ENCODE measurements around the gene PRKCQ.
"Not testable (repeated sequence)": the region's sequence is repeated elsewhere in the genome, so short reads cannot be mapped to it uniquely, and the experiment has no call there.

Gene PRKCQ

DNA sequence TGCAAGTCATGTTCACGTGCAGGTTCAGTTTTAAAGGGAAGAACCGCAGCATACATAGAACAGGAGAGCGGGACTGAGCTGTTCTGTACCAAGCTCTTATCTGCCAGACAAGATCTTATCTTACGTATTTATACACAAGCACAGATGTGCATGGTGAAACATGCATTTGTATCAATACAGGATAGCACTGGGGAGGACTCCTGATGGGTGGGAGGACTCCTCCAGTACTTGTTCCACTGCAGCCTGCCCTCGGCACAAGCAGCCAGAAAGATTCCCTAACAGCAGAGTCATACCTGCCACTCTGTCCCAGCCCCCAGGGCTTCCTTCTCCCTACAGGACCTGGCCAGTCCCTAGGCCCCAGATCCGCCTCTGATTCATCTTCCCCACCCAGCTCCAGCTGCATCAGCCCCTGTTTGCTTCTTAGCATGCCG, 13.2 kb upstream of the PRKCQ start:
- no peak for DNase-seq

DNA sequence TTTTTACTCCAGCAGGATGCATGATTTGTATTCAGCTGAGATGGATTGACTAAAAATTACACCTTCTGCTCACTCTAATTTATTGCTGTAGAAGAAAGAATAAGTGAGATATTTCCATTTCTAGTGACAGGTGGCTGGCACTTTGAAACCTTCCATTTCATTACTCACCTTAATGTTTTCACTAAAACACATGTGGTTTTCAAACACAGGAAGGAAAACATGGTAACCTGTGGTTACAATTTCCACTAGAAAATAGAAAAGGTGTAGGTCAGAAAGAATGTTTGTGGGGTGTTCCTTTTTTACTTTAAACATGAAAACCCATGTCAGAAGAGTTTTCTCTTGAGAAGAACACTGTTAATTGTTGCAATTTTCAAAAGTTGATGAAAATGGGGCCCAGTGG, 12.0 kb upstream of the PRKCQ start:
- no peak for DNase-seq

DNA sequence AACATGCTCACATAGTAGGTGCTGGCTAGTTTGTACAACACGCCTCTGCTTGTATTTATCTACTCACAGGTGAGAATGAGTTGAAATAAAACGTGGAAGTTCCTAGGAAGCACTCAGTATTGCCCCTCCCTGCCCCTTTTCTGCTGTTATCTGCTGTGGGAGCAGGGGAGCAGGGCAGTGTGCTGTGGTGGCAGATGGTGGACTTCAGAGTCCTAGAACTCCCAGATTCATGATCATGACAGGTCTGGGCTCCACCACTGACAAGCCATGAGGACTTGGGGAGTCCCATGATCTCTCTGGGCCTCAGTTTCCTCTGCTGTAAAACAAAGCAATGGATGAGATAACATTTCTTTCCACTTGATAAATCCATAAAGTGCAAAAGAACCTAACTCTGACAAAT, 11.6 kb upstream of the PRKCQ start:
- DNase-seq, result no peak

DNA sequence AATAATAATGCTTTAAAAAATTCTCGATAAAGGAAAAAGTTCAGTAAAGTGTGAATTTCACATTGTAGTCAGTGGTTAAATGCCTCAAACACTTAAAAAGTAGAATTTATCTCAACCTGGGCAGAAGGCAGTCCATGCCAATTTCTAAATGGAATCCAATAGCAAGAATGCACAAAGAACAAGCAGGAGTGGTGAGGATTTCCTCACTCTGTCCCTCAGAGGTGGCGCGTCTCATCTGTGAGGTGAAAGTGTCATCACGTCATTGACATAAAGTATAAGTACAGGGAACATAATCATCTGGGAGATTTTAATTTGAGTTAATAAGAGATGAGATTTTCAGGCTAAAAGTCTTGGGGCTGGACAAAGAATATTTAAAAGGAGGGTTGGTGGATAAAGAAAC, 10.0 kb upstream of the PRKCQ start:
- no peak for DNase-seq

DNA sequence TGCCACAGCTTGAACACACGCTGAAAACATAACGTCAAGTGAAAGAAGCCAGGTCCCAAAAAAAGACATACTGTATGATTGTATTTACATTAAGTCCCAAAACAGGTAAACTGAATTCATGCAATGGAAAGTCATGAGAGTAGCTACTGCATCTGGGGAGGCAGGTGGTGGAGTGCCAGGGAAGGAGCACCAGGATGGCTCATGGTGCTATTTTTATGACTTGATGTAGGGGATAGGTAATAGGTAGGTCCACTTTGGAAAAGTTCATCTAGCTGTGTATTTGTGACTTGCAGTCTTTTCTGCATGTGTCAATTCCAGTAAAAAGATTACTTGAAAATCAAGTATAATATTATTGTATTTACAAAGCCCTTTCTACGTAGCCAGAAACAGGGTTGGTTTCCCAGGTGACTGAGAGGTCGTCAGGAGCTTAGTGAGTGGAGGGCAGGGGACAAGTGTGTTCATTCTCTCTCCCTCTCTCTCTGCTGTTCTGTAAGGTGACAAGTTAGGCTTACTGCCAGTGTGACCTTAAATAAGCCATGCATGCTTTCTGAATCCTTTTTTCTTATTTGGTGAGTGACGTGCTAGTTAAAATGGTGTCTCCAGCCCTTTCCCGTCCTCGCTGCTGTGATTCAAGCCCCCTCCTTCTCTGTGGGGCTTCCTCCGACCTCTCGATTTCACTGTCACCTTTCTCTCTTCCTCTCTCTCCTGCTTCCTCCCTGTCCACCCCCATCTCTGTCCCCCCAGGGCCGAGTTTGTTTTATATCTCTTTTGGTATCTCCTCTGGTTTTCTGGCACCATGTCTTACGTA, 9.4 kb upstream of the PRKCQ start:
- no peak for DNase-seq

DNA sequence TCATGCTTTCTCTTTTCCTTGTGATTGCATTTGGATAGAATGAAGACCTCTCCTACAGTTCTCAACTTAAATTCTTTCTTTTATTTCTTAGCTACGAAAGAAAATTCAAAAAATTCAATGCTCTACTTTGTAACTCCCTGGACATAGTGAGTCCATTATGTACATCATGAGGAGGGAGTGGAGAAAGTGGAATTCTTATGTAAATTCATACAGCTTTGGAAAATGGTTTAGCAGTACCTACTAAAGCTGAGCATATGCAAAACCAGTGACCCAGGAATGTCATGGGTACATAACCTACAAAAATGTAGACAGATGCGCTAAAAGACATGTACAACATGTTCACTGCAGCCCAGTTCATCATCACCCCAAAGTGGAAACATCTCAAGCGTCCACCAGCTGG, 8.8 kb upstream of the PRKCQ start:
- no peak for DNase-seq

DNA sequence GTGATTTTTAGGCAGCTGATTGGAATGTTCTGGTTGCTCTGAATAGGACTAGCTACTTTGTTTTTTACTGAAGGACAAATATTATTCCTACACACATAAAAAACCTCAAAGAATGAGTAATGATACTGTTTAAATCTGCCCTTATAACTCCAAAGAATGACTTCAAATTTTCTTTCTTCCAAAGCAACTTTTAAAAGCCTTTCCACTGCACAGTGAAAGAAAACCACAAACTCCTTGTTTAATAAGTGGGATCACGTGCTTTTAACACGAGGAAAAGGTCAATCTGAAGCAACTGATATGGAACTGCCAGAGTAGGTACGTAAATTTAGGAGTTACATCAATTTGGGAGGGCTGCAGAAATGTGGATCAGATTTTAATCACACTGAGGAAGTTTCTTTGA, 8.0 kb upstream of the PRKCQ start:
- no peak for DNase-seq

DNA sequence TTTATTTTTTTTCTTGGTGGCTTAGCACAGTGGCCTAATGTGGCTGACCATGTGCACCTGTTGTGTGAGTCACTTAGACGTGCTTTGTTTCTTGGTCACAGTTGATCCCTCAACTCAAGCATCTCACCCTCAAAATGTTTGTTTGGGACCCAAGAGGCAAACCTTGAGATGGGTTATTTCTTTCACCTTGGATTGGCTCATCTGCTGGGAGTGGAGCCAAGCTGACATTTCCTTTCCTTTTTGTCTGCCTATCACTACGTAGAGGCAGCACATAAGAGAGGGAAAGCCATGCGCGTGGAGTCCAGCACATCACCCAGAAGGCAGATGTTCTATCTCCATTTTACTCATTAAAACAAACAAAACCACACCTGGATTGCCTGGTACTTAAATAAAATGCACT, 6.4 kb upstream of the PRKCQ start:
- no peak for DNase-seq

DNA sequence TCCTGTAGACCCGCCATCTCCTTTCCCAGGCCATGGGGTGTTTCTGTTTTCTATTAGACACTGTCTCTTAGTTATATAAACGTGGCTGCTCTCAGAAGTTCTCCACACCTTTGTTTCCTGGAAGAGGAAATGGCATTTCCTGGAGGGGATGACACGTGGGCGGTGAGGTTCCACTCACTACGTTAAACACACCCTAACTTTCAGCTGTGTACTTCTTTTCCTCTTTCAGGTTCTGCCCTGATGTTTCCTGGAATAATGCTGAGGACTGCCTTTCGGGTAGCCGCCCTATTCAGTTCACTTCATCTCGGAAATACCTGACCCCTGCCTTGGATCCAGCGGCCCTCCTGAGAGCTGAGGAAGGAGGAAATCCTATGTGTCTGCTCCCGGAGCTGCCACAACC, 3.4 kb upstream of the PRKCQ start:
- DNase-seq, result no peak

DNA sequence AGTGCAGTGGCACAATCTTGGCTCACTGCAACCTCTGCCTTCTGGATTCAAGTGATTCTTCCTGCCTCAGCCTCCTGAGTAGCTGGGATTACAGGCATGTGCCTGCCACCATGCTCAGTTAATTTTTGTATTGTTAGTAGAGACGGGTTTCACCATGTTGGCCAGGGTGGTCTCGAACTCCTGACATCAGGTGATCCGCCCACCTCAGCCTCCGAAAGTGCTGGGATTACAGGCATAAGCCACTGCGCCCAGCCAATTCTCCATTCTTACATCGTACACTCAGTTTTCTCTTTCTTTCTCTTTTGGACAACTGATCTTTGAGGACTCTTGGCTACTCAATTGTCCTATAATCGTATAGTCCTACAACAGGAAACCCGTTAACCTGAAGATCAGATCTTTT, 2.8 kb upstream of the PRKCQ start:
- not testable (repeated sequence) for DNase-seq

DNA sequence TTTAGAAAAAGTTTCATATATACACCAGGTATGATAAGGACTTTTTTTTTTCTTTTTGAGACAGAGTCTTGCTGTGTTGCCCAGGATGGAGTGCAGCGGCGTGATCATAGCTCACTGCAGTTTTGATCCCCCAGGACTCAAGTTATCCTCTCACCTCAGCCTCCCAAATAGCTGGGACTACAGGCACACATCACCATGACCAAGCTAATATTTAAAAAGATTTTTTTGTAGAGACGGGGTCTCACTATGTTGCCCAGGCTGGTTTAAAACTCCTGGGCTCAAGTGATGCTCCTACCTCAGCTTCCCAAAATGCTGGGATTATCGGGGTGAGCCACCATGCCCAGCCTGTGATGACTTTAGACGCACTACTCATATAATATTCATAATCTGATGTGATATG, 2.2 kb upstream of the PRKCQ start:
- DNase-seq, result no peak

DNA sequence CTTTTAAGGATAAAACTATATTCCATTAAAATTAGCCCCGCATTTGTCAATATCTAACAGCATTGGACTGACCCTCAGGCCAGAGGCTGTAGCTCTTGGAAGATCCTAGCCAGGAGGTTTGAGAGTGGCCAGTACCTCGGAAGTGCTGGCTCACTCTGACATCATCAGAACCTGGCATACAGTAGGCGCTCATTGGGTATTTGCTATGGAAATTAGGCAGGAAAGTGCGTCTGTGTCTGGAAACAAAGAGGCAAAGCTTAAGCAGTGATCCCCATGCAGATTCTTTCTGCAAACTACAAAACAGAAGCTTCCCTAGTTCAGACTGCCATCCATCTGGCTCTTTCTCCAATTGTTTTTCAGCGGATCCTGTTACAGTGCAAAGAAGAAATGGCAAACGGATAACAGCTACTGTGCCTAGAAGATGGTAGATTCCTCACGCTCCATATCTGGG, 1.7 kb upstream of the PRKCQ start:
- no peak for DNase-seq

DNA sequence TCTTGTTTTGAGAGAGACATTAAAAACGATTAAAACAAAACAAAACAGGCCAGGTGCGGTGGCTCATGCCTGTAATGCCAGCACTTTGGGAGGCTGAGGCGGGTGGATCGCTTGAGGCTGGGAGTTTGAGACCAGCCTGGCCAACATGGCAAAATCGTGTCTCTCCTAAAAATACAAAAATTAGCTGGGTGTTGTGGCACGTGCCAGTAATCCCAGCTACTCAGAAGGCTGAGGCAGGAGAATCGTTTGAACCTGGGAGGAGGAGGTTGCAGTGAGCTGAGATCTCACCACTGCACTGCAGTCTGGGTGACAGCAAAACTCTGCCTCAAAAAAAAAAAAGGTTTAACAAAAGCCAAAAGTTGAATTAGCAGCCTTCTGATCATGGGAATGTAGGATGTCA, 1.1 kb upstream of the PRKCQ start:
- not testable (repeated sequence) for DNase-seq

DNA sequence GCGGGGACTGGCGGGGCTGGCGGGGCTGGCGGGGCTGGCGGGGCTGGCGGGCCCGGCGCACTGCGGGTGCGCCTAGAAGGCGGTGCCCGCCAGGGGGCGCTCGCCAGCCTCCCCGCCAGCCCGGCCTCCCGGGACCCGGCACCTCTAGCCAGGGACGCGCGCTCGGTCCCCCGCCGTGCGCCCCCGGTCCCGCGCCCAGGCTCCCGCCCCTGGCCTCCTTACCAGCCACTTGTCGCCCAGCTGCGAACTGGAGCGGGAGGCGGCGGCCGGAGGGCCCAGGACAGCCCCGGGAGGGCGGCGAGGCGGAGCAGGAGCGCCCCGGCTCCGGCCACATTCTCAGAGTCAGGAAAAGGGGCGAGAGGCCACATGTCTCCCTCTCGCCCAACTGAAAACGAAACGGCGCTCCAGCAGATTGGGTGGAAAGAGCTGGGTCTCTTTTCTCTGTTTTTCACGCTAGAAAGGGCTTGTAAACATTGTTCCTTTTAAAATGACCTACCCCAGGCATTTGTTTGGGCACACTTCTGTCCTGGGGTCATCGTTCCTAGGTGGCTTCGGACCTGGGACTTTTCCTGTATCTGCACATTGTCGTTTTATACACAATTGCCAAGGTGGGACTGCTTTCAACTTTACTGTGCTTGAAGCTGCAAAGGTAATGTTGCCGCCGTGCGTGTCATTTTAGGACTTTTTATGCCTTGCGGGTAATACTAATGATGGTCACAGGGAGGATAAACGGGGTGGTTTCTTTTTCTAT, 378 bp upstream of the PRKCQ start:
- no peak for DNase-seq

DNA sequence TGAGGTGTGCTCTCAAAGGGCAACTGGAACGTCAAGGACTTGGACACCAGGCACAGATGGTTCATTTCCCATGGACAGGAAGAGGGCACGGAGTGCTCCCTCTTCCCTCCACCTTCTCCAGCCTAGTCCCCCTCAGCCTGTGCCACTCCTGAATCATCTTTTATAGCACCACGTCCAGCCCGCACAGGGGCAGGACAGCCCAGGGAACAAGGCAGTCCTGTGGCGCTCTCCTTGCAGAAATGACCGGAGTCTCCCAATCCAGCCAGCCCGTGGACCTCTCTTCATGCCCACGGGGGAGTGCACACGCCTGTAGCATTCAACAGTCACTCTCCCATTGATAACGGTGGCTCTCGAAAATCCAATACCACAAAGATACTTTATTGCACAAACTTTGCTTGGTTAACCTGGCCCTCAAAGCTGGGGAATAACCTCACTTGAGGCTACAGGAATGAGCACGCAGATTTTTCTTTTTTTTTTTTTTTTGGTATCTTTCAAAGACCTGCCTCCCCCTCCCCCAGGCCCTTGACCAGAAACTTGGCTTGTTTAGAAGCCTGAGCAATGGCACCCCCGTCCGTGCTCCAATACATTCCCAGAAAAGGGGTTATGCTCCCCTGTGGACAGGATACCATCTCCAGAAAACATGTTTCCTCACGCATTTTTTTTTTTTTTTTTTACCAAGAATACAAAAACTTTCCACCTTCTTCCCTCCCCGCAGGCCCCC, 733 bp downstream of the PRKCQ start:
- DNase-seq, result no peak

DNA sequence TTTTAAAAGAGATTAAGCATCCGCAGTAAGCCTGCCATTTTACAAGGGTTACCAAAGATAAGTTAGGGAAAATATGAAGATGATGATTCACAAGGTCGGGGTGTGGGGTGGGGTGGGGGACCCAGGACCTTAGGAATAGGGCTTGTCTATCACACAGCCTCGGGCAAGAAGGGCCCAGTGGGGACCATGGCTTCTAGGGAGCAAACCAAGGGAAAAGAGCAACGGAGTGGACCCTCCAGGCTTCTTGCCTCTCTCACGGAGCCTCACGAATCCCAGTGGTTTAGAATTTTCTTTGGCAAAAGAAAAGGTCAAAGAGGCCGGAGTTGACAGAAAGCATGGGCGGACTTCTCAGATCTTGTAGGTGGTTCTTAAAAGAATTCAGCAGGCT, 1.3 kb downstream of the PRKCQ start:
- DNase-seq, result no peak

DNA sequence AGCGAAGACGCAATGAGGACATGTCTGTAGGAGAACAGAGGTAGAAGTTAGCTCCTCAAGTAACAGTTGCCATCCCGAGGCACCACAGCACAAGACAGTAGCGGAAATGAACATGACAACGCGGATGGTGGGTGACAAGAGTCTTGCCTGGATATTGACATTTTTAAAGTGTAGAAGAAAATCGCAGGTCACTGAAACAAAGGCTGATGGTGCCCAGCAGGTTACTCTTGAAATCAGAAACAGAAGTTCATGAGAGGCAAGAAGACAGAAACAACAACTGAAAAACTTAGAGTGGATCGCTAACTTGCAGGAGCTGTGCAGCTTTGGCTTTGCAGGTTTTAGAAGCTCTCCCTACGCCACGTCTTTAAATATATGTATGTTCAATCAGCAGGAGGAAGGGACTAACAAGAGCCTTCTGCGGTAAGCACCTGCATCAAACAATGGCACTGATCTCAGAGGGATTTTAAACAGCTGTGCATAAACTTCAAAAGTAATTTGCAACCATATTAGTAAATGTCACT, 1.8 kb downstream of the PRKCQ start:
- no peak for DNase-seq

DNA sequence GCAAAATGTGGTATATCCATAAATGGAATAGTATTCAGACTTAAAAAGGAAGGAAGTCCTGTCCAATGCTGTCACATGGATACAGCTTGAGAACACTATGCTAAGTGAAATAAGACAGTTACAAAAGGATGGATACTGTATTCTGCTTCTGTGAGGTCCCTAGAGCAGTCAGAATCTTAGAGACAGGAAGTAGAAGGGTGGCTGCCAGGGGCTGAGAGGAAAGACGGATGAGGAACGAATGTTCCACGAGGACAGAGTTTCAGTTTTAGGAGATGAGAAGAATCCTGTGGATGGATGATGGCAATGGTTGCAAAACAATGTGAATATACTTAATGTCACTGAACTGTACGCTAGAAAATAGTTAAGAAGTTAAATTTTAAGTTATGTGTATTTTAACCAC, 3.8 kb downstream of the PRKCQ start:
- no peak for DNase-seq

DNA sequence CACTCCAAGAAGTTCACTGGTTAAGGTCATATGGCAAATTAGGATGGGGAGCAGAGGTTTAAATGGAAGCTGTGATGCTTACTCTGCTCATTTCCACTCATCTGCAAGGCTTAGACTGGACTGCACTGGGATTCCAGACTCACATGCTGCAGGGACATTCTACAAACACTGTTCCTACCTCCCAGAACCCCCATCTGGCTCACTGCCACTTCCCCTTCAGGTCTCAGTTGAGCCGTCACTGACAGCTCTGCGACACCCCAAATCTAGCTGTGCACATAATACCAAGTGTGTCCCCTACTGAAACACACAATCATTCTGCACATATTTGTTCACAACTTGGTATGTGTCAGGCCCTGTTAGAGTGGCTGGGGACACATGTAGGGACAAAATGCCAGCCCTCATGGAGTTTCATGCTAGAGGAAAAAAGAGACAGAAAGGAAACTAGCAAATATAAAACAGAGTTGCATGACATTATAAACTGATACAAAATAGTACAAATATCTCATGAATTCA, 5.4 kb downstream of the PRKCQ start:
- DNase-seq, result no peak

DNA sequence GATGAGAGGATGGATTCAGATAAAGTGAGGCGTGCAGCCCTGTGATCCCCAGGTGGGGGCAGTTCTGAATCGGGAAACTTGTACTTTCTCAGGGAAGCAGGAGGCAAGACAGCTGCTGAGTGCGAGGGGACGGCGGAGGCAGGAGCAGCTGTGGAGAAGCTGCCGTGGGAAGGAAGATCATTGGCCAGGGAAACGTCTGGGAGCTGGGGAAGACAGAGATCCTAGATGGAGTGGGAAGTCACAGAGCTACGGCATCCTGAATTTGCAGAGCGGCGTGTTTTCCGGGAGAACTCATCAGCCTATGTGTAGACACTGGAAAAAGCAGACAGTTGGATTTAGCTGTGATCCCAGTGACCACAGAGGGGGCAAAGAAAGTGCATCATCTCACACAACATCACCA, 9.2 kb downstream of the PRKCQ start:
- no peak for DNase-seq

DNA sequence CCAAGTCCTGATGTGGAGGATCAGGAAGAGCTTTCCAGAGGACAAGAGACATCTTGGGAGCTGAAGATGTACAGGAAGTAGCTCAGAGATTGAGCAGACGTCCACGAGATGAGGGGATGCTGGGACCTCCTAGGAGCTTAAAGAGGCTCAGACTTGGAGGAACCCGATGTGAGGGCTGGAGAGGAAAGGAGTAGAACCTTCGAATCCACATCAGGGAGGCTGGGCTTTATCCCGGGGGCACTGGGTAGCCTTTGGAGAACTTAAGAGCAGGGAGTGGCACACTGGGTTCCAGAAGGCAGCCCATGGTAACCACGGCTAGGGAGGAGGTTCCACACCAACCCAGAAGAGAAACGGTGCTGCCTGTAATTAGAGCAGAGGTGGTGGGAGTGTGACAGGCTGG, 10.8 kb downstream of the PRKCQ start:
- DNase-seq, result no peak

DNA sequence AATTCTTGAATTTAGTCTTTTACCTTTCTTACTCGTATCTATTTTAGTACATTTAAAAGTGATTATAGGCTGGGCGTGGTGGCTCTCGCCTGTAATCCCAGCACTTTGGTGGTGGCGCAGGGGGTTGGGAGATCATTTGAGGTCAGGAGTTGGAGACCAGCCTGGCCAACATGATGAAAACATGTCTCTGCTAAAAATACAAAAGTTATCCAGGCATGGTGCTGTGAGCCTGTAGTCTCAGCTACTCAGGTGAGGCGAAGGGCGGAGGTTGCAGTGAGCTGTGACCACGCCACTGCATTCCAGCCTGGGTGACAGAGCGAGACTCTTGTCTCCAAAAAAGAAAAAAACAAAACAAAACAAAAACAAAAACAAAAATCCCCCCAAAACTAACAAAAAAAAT, 12.2 kb downstream of the PRKCQ start:
- DNase-seq, result no peak

DNA sequence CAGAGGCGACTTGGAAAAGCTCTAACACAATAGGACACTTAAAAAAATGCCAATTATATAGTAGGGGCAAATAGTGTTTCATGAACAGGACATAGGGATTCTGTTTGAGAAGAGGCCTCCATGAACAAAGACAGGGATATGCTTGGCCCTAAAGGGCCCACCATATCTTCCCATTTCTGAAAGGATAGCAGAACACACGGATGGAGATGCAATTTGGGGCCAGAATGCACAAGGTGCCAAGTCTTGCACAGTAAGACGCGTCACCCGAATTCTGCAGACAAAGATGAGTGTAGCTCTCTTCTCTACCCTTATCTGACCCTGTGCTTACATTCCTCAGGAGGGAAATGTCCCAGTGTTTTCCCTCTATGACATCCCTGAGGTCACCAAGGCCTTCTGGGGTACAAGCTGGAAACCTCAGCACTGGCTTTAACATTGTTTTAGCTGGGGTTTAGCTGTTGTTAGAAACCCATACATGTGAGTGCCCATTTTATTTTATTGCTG, 12.8 kb downstream of the PRKCQ start:
- DNase-seq, result no peak

All from NCI-H187 (cell line).